Thymus (tissue), 11 donors: ENCODE measurements around the gene TMEM43. TPM values are rescaled to one million over a fixed set of nuclear protein-coding genes. Genes with fewer than 3 reads are reported as not detected.
"Not testable (repeated sequence)": the region's sequence is repeated elsewhere in the genome, so short reads cannot be mapped to it uniquely, and the experiment has no call there.

Experiments used
- DNase-seq, 9 donors: peaks; one replicate each; pipeline ENCODE4 v3.0.0-alpha.2; 2013; ENCODE audit warnings: low spot score in 9 of 9, low read depth in 6 of 9, missing footprints in 1 of 9
- H3K27ac ChIP-seq, 2 donors: one replicate each; pipeline ENCODE4 v1.5.1; 2013; ENCODE audit warnings: control low read depth in 1 of 2, low read depth in 1 of 2, low read length in 1 of 2, mild to moderate bottlenecking in 1 of 2, moderate library complexity in 1 of 2
- H3K27me3 ChIP-seq, 2 donors: one replicate each; pipeline ENCODE4 v1.5.1; 2013; ENCODE audit warnings: low read length in 1 of 2; ENCODE audit not compliant: control insufficient read depth in 2 of 2, insufficient read depth in 1 of 2
- H3K36me3 ChIP-seq, 2 donors: one replicate each; pipeline ENCODE4 v1.5.1; 2013; ENCODE audit warnings: low read length in 1 of 2, mild to moderate bottlenecking in 1 of 2, moderate library complexity in 1 of 2; ENCODE audit not compliant: control insufficient read depth in 2 of 2, insufficient read depth in 2 of 2
- H3K4me1 ChIP-seq, 2 donors: one replicate each; pipeline ENCODE4 v1.5.1; 2013; ENCODE audit warnings: low read length in 2 of 2; ENCODE audit not compliant: control insufficient read depth in 2 of 2, insufficient read depth in 2 of 2
- H3K4me3 ChIP-seq, 2 donors: one replicate each; pipeline ENCODE4 v1.5.1; 2013; ENCODE audit warnings: low read length in 2 of 2, control low read depth in 1 of 2, mild to moderate bottlenecking in 1 of 2
- H3K9me3 ChIP-seq, 2 donors: one replicate each; pipeline ENCODE4 v1.5.1; 2013; ENCODE audit warnings: low read length in 1 of 2, mild to moderate bottlenecking in 1 of 2; ENCODE audit not compliant: control insufficient read depth in 2 of 2, insufficient read depth in 1 of 2
- WGBS: extraction: QIAGEN DNeasy Blood & Tissue Kit; methylation state at CpG from one replicate; pipeline ENCODE4 v1.1.7; 2013; 5-methylcytosine and 5-hydroxymethylcytosine counted together
- polyA plus RNA-seq: library from polyadenylated mRNA; stranded (reverse); fragments of 200-250 nt; gene quantifications from one replicate; pipeline ENCODE4 v1.2.3, GENCODE V29; 2013
- total RNA-seq: library from RNA; stranded (reverse); fragments of 120-200 nt; gene quantifications from one replicate; pipeline ENCODE4 v1.2.4, GENCODE V29; 2013
- donor health status: healthy.

Gene TMEM43
- total and polyA plus RNA-seq, 2 donors, result 29.9 to 50.4 TPM

DNA sequence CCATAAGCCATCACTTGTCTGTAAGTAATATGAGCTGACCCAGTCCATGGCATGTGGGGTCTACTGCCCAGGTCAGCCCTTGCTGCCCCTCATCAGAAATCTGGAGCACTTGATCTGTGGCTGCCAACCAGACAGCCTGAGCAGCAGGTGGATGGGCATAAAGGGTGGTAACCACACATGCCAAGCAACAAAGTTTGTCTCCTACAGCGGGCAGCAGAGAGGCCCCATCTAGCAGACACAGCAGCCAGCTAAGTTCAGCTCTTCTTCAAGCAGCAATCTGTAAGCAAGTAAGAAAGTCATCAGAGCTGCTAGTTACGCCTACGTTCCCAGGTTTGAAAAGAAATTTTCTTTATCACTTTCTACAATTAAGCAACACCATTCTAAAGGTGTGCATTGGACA, 28.1 kb upstream of the TMEM43 start:
- Histone ChIP-seq H3K27ac (no peak overlapping the region), H3K9me3 (no peaks in the 10 kb centered on the region), H3K36me3 (no peaks in the 10 kb centered on the region), H3K4me3 (no peak overlapping the region), H3K4me1 (no peaks in the 10 kb centered on the region), H3K27me3 (no peaks in the 10 kb centered on the region)
- DNase-seq, result no peak
- WGBS, result 94% methylated on average over 3 of the region's 3 CpGs

DNA sequence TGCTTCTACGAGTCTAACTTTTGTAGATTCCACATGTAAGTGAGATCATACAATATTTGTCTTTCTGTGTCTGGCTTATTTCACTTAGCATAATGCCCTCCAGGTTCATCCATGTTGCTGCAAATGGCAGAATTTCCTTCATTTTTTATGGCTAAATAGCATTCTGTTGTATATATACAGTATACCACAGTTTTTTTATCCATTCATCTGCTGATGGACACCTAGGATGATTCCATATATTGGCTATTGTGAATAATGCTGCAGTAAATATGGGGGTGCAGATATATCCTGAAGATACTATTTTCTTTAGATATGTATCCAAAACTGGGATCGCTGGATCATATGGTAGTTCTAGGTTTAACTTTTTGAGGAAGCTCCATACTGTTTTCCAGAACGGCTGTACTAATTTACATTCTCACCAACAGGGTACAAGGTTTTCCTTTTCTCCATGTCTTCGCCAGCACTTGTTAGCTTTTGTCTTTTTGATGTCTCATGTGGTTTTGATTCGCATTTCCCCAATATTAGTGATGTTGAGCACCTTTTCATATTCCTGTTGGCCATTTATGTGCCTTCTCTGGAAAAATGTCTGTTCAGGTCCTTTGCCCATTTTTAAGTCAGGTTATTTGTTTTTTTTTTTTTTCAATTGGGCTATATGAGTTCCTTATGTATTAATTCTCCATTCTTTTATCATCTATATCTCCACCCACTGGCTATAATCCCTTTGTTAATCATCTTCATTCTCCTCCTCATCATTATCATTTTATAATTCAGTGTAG, 27.0 kb upstream of the TMEM43 start:
- Histone ChIP-seq H3K27ac (no peak overlapping the region), H3K36me3 (no peaks in the 10 kb centered on the region), H3K27me3 (no peaks in the 10 kb centered on the region), H3K4me3 (no peak overlapping the region), H3K4me1 (no peaks in the 10 kb centered on the region), H3K9me3 (no peaks in the 10 kb centered on the region)
- no peak for DNase-seq
- 96% methylated on average over 5 of the region's 5 CpGs for WGBS

DNA sequence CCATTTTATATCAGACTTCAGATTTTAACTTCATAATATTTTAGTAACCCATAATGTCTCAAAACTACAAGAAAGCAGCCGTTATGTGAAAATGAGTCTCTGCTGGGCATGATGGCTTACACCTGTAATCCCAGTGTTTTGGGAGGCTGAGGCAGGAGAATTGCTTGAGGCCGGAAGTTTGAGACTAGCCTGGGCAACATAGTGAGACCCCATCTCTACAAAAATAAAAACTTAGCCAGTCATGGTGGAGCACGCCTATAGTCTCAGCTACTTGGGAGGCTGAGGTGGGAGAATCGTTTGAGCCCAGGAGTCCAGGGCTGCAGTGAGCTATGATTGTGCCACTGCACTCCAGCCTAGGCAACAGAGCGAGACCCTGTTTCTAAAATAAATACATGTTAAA, 15.0 kb upstream of the TMEM43 start:
- peaks cover 16 to 25% of the 10 kb centered on the region in 2 donors for H3K36me3 ChIP-seq
- H3K9me3 ChIP-seq, H3K4me3 ChIP-seq, H3K27ac ChIP-seq, DNase-seq, H3K27me3 ChIP-seq, H3K4me1 ChIP-seq: not testable (repeated sequence)
- 99% methylated on average over 5 of the region's 5 CpGs for WGBS

- WGBS, result 96% methylated on average over 4 of the region's 4 CpGs
- H3K27ac ChIP-seq, result no peak overlapping the region
Measured at GRCh38 chr3:14110699-14111098, 14.2 kb upstream of the TMEM43 start.

DNA sequence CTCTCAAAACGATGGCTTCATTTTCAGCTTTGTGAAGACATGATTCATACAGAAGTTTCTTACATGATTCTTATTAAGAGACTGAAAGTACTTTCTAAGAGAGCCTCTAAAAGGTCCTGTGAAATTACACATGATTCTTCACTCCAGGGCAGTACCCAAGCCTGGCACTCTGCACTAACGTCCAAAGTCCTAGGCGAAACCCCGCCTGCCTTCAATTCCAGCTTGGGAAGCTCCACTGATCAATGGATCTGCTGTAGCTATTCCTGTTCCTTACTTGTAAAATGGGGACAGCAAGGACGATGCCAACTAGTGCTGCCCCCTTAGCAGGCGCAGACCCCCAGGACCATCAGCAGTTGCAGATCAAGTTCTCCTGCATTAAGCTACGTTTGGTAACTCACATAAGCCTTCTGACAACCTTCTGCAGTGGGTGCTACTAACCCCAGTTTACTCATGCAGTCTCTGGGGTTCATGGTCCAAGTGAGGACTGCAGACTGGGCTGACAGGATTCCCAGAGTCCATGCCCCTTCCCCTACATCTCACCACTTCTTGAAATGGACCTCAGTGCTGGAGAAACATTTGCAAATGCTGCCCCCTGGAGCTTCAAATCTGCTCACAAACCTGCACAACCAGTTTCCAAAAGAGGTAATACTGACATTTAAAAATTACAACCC, 10.8 kb upstream of the TMEM43 start:
- no peak for DNase-seq
- no peaks in the 10 kb centered on the region for H3K9me3 ChIP-seq
- no peaks in the 10 kb centered on the region for H3K4me1 ChIP-seq
- 97% methylated on average over 7 of the region's 7 CpGs for WGBS
- no peak overlapping the region for H3K4me3 ChIP-seq
- no peaks in the 10 kb centered on the region for H3K27me3 ChIP-seq
- H3K27ac ChIP-seq, result no peak overlapping the region
- H3K36me3 ChIP-seq, result peaks cover 23 to 39% of the 10 kb centered on the region in 2 donors

More at GRCh38 chr3:14110699-14111098, 14.2 kb upstream of the TMEM43 start:
- Histone ChIP-seq H3K36me3 (peaks cover 19 to 34% of the 10 kb centered on the region in 2 donors), H3K4me1 (no peaks in the 10 kb centered on the region), H3K27me3 (no peaks in the 10 kb centered on the region), H3K9me3 (no peaks in the 10 kb centered on the region), H3K4me3 (no peak overlapping the region)
- no peak for DNase-seq

- Histone ChIP-seq H3K27ac (no peak overlapping the region), H3K9me3 (no peaks in the 10 kb centered on the region), H3K4me3 (no peak overlapping the region), H3K4me1 (peaks cover 0 to 6% of the 10 kb centered on the region in 2 donors), H3K27me3 (no peaks in the 10 kb centered on the region), H3K36me3 (peaks cover 15 to 29% of the 10 kb centered on the region in 2 donors)
- WGBS, result 97% methylated on average over 10 of the region's 10 CpGs
- DNase-seq, result no peak
Measured at GRCh38 chr3:14117468-14118399, 7.1 kb upstream of the TMEM43 start.

DNA sequence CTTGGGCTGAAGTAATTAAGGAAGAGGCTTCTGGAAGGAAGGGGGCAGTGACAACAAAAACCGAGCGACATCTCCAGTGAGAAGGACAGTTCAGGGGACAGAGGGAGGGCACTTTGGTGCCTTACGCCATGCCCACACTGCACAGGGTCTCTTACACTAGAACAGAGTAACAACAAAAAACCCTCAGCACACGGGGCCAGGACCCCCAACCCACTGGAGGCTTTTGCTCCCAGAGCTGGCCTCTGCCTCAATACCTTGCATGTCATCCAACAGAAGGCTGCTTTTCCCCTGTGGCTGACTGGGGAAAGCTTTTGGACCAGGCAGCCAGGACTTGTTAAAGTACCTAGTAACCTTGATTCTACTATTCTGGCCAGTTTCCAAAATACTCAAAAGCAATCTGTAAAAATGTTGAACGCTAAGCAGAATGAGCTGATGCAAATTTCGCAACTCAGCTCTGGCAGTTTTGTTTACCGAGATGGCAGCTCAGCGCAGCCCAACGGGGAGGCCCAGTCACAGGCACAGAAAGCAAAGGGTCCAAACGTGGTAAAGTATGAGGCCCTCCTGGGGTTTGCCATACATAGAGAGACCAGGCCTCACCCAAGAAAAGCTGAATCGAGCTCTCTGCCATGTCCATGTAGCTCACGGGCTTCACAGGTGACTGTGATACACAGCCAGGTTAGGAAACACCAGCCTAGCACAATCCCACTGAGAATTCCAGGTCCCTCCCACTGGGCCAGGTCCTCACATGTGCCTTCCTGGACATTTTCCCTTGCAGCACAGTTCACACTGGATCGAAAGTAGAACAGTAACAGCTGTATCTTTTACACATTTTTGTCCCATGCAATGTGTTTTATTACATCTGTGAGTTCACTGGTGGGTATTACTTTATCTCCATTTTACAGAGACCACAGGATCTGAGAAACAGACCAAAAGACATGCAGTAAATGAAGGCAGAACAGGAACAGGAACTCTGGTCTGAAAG, 6.2 kb upstream of the TMEM43 start:
- DNase-seq, result no peak
- Histone ChIP-seq H3K36me3 (peaks cover 12 to 24% of the 10 kb centered on the region in 2 donors), H3K9me3 (no peaks in the 10 kb centered on the region), H3K27ac (peak overlapping the region in 1 of 2 donors; percentile 62), H3K27me3 (no peaks in the 10 kb centered on the region), H3K4me1 (peaks cover 6 to 12% of the 10 kb centered on the region in 2 donors), H3K4me3 (no peak overlapping the region)
- WGBS, result 92% methylated on average over 13 of the region's 13 CpGs

DNA sequence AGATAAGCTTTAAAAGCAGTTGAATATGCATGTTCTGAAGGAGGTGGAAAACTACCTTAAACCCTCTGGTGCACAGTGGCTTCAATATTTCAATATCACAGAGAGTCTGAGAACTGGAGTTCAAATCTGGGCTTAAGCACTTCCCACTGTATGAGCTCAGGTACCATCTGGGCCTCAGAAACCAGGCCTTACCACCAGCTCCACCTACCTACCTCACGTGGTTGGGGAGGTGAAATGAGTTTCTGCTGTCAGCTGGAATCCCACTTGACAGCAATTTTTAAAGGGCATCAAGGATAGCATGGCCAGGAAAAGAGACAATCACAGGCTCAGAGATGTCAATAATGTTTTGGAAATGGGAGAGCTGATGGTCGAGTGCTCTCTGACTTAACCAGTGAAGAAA, 5.2 kb upstream of the TMEM43 start:
- no peak overlapping the region for H3K27ac ChIP-seq
- WGBS, result 94% methylated on average over 2 of the region's 2 CpGs
- peaks cover 12 to 15% of the 10 kb centered on the region in 2 donors for H3K36me3 ChIP-seq
- no peak overlapping the region for H3K4me3 ChIP-seq
- no peaks in the 10 kb centered on the region for H3K27me3 ChIP-seq
- peaks cover 11 to 18% of the 10 kb centered on the region in 2 donors for H3K4me1 ChIP-seq
- DNase-seq, result no peak
- no peaks in the 10 kb centered on the region for H3K9me3 ChIP-seq
